Right lobe of liver (tissue), 6 donors: ENCODE data around the gene MYT1. TPM values are rescaled to one million over a fixed set of nuclear protein-coding genes. Genes with fewer than 3 reads are reported as not detected.

Source experiments
- ATAC-seq, 4 donors: fragments of 200-7000 bp; cut with Tn5 transposase; one replicate each; pipeline ENCODE4 v1.9.1; 2020; ENCODE audit warnings: mild to moderate bottlenecking in 4 of 4, moderate library complexity in 4 of 4
- DNase-seq, 3 donors: peaks; one replicate each; pipeline ENCODE4 v3.0.0-alpha.2; 2020
- H3K27ac ChIP-seq, 3 donors: fragments of 200-600 bp; one replicate each; pipeline ENCODE4 v1.8.0; 2022
- H3K27me3 ChIP-seq, 2 donors: fragments of 200-600 bp; one replicate each; pipeline ENCODE4 v1.8.0; 2022
- H3K36me3 ChIP-seq, 4 donors: fragments of 200-600 bp; sonication (generic) in 1 of 4; one replicate each; pipeline versions ENCODE4 v1.5.1 to v1.8.0; 2017 to 2022; ENCODE audit warnings: control low read depth in 1 of 4
- H3K4me1 ChIP-seq, 4 donors: fragments of 200-600 bp; sonication (generic) in 1 of 4; one replicate each; pipeline versions ENCODE4 v1.5.1 to v1.8.0; 2017 to 2022; ENCODE audit warnings: control low read depth in 1 of 4
- H3K4me3 ChIP-seq, 3 donors: fragments of 200-600 bp; one replicate each; pipeline ENCODE4 v1.8.0; 2022
- H3K9me3 ChIP-seq, 4 donors: fragments of 200-600 bp; sonication (generic) in 1 of 4; one replicate each; pipeline versions ENCODE4 v1.5.1 to v1.8.0; 2017 to 2022; ENCODE audit warnings: control low read depth in 1 of 4
- CTCF ChIP-seq, 4 donors: fragments of 200-600 bp in 3 of 4; fragments of 450-650 bp in 1 of 4; IDR thresholded peaks; one replicate each; pipeline versions ENCODE4 v1.5.1 to v1.8.0; 2016 to 2022; ENCODE audit warnings: antibody characterized with exemption in 4 of 4, mild to moderate bottlenecking in 2 of 4
- POLR2A ChIP-seq: fragments of 450-650 bp; IDR thresholded peaks from one replicate; pipeline ENCODE4 v1.6.1; 2017; ENCODE audit warnings: antibody characterized with exemption, mild to moderate bottlenecking
- WGBS: methylation state at CpG from one replicate; pipeline ENCODE4 v1.1.6; 2018; ENCODE audit warnings: low coverage, low lambda C conversion rate; ENCODE audit not compliant: insufficient coverage; ENCODE audit errors: missing lambda C conversion rate; 5-methylcytosine and 5-hydroxymethylcytosine counted together
- intact Hi-C, 2 donors: fragments of 100-400 bp; cut with DNase I; formaldehyde crosslinking; loops; one replicate each; pipeline versions ENCODE4 v1.11.2 to v1.14.1; 2022
- total RNA-seq, 6 experiments: library from RNA; depleted of rRNA in 2 of 6; stranded (reverse); fragments of >200 nt in 2 of 6; fragmentation: NEBNext Ultra II Directional in 3 of 6; extraction: Animal tissue kit (Norgen Biotek cat#: 25700) in 3 of 6; gene quantifications; one replicate each; pipeline versions ENCODE4 v1.1.0 to v1.2.4, GENCODE V29; 2016 to 2023
- donor health status: DM: no; HTN: yes; CAD: no.
- donor health status: DM: no; HTN: no; CAD: no.
- donor health status: DM: no; HTN: no; CAD: no.
- donor health status: DM: no; HTN: yes; CAD: no.
- donor health status: DM: no; HTN: yes; CAD: no.

Gene MYT1
- total RNA-seq, 6 experiments from 2014 or later: 0.06 to 0.09 TPM; not detected in 4

GRCh38 chr20:64159711-64160110, 4.5 kb upstream of the MYT1 start:
- no peaks in the 10 kb centered on the region for H3K27me3 ChIP-seq

GRCh38 chr20:64160118-64160517, 4.1 kb upstream of the MYT1 start:
- no peak overlapping the region for H3K27ac ChIP-seq
- no peaks in the 10 kb centered on the region for H3K36me3 ChIP-seq
- DNase-seq (no peak), ATAC-seq (no peak)
- no peak for TF ChIP-seq POLR2A
- no peak for TF ChIP-seq CTCF (IDR thresholded peaks at IDR 0.05)
- H3K27me3 ChIP-seq: no peaks in the 10 kb centered on the region
- 17% methylated on average over 2 of the region's 5 CpGs for WGBS
- no peaks in the 10 kb centered on the region for H3K4me1 ChIP-seq
- no peak overlapping the region for H3K4me3 ChIP-seq
- intact Hi-C loops: no loop called here
- no peaks in the 10 kb centered on the region for H3K9me3 ChIP-seq

More at GRCh38 chr20:64159711-64160110, 4.5 kb upstream of the MYT1 start:
- no peaks in the 10 kb centered on the region for H3K9me3 ChIP-seq
- no peak for ATAC-seq
- 20% methylated on average over 1 of the region's 7 CpGs for WGBS
- TF ChIP-seq POLR2A: no peak
- no peak for TF ChIP-seq CTCF (IDR thresholded peaks at IDR 0.05)
- H3K36me3 ChIP-seq: no peaks in the 10 kb centered on the region
- no peak overlapping the region for H3K27ac ChIP-seq
- intact Hi-C loops: no loop called here
- no peak overlapping the region for H3K4me3 ChIP-seq
- DNase-seq: no peak
- no peaks in the 10 kb centered on the region for H3K4me1 ChIP-seq

GRCh38 chr20:64160526-64161355, 3.5 kb upstream of the MYT1 start:
- 57% methylated on average over 21 of the region's 32 CpGs for WGBS
- DNase-seq (peak in 1 of 3 donors; percentile 26), ATAC-seq (no peak)

GRCh38 chr20:64161356-64162238, 2.7 kb upstream of the MYT1 start:
- Histone ChIP-seq H3K27ac (no peak overlapping the region), H3K9me3 (no peaks in the 10 kb centered on the region), H3K4me1 (no peaks in the 10 kb centered on the region), H3K36me3 (no peaks in the 10 kb centered on the region), H3K27me3 (no peaks in the 10 kb centered on the region), H3K4me3 (no peak overlapping the region)
- peak in 1 of 3 donors; percentile 43 for DNase-seq
- intact Hi-C loops: no loop called here
- TF ChIP-seq POLR2A (no peak), CTCF (IDR thresholded peaks at IDR 0.05) (no peak)
- WGBS: 28% methylated on average over 22 of the region's 33 CpGs
- ATAC-seq: peak; percentile 68 to 85 (median 73)

More at GRCh38 chr20:64160526-64161355, 3.5 kb upstream of the MYT1 start:
- no peak for TF ChIP-seq POLR2A
- TF ChIP-seq CTCF (IDR thresholded peaks at IDR 0.05): no peak
- Histone ChIP-seq H3K27me3 (no peaks in the 10 kb centered on the region), H3K36me3 (no peaks in the 10 kb centered on the region), H3K9me3 (no peaks in the 10 kb centered on the region), H3K27ac (no peak overlapping the region), H3K4me3 (no peak overlapping the region), H3K4me1 (no peaks in the 10 kb centered on the region)
- intact Hi-C loops: no loop called here
